ENCODE measurements around the gene ETV6. TPM values are rescaled to one million over a fixed set of nuclear protein-coding genes. Genes with fewer than 3 reads are reported as not detected.

The ETV6 gene
- polyA plus RNA-seq, 1 donor: 16.3 TPM

DNA sequence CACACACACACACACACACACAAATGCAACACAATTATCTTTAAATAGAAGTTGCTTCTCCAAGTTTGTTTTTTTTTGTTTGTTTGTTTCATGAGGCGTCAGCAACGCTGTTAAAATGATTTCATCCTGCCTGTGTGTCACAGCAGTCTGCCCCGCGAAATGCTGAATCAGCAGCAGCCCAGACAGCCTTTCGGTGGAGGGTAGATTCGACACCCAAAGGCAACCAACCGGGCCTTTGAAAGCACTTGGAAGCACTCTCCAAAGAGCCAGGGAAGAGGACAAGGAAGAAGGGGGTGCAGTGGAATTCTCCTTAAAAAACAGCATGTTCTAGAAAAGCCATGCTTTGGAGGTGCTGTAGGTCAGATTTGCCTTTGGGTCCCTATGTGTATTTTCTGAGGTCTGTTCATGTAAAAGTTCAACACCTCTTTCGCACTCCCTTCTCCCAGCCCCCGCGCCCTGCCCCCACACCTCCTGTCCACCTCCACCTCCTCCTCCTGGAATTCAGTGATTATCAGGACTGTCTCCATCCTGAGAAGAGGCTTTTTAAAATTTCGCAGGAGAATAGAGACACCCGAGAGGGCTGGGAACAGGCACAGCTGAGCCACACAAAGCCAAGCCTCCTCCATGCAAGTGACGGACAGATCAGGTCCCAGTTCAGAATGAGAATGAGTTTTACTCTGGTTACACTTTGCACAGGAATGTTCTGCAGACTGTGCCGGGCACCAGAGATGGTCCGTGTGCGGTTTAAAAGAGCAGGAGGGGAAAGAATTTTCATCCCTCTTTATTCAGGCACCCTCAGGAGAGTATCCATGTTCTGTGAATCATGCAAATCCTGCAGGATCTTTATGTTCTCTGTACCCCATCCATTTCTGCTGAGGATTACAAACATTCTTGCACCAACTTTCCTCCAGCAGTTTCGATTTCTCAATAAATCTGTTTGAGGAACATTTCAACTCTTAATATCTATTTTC lies 177.9 kb downstream of the ETV6 start:
- DNase-seq: no peak

DNA sequence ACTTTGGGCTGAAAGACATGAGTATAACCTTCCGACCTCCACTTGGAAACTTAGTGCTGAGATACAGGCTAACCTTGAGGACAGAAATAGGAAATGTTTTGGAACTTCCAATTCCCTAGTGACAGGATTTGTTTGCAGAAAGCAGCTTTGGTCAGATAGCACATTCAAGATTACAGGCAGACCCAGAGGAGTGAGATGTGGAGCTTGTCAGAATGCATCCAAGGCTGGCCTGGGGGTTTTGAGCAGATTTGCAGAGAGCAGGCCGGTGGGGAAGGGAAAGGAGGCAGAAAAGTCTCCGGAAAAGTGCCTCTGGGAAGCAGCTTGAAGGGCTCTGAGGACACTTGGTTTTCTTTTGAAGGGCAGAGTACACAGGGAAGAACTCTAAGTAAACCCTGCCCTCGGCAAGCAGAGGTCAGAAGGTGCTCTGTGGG lies 180.3 kb downstream of the ETV6 start:
- DNase-seq: no peak

DNA sequence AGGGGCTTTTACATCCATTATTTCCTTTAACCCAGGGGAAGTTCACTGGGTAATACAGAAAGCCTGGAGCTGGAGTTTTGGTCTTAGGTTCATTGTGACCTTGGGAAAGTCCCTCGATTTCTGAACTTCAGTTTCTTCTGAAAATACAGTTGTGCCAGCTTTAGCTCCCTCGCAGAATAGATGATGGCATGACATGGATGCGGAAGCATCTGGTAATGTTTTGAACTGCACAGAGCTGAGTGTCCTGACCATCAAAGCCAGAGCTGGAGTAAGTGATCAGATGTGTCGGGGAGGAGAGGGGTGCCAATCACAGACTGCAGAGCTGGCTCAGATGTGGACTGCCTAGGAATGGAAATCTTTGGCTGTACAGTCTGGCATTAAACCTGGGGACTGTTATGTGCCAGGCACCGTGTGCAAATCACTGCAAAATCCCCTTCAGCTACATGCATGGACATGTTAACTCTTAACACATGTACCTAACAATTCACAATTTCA lies 180.9 kb downstream of the ETV6 start:
- no peak for DNase-seq

DNA sequence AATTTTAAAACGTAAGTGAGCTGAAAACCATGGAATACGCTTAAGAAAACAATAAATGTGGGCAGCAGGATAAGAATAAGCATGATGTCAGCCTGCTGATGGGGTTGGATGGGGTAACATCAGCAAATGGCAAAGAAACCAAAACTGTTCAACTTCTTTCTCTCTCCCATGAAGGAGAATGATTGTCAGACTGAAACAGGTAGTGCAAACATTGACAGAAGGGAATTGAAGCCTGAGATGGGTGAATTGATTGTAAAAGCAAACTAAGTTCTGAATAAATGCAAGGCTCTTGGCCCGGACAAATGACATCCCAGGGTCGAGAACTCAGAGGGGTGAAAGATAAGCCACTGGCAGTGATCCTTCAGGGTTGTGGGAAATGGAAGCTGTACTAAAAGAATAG lies 182.6 kb downstream of the ETV6 start:
- no peak for DNase-seq

DNA sequence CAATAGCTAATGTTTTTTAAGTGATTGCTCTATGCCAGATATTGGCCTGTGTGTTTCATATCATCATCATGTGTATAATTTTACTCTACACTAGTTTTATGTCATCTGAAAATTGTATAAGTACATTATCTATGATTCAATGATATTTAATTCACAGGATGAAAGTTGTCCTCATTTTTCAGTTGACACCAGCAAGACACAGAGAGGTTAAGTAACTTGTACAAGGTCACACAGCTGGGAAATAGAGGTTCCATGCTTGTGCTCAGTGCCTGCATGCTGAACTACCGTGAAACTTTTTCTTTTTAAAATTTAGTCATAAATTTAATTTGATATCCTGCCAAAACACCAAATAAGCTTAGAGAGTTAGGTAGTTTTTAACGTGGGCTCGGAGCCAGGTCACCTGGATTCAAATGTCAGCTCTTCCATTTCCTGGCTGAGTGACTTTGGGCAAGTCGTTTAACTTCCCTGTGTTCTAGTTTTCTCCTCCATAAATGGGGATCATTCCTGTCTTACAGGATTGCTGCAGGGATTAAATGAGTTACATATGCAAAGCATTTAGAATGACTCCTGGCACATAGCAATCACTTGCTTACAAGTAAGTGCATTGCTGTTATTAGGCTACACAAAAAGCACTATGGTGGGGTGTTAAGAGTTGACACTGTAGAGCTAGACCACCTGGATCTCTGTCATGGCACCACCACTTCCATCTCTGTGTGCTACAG lies 183.9 kb downstream of the ETV6 start:
- DNase-seq: no peak

DNA sequence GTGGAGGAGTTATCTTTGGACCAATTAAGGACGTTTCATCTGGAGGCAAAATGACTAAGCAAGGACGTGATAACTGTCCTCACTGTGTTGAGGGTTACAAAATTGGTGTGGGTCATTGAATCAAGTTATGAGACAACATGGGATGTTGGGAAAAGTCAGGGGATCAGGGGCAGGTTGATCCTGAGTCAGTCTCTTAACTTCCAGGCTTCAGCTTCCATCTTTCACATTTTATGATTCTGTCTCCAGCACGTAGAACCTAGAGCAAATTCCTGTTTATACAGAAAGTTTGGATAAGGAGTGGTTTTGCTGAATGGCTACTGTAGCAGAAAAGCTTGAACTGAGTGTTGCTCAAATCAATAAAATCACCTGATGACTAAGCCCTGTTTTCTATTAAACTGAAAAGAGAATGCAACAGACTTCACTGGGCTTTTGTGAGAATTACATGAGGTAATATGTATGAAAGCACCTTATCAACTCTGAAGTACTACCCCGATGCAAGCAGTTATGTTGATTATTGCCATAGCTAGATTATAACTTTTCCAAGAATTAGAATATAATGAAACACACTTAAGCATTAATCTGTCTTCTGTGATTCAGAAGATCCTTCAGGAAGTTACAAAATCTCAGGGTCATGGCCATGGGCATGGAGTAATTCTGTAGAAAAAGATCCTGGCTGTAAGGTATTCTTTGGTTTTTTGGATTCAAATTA lies 184.8 kb downstream of the ETV6 start:
- DNase-seq: no peak

DNA sequence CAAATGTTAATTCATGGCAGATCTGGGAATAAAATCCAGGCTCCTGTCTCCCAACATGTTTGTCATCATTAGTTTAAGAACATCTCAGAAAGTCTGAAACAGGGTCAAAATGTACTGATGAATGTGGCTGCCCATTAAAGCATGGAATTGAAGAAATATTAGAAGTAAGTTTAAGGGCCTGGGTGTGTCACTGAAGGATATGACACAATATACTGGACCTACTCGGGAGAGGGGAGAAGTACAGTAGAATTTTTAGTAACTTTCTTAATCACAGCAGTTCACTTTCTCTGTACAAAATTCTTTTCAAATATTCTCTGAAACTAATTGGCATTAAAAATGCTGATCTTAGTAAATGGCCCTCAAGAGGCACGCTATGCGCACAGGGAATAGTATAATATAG lies 185.5 kb downstream of the ETV6 start:
- DNase-seq: no peak

DNA sequence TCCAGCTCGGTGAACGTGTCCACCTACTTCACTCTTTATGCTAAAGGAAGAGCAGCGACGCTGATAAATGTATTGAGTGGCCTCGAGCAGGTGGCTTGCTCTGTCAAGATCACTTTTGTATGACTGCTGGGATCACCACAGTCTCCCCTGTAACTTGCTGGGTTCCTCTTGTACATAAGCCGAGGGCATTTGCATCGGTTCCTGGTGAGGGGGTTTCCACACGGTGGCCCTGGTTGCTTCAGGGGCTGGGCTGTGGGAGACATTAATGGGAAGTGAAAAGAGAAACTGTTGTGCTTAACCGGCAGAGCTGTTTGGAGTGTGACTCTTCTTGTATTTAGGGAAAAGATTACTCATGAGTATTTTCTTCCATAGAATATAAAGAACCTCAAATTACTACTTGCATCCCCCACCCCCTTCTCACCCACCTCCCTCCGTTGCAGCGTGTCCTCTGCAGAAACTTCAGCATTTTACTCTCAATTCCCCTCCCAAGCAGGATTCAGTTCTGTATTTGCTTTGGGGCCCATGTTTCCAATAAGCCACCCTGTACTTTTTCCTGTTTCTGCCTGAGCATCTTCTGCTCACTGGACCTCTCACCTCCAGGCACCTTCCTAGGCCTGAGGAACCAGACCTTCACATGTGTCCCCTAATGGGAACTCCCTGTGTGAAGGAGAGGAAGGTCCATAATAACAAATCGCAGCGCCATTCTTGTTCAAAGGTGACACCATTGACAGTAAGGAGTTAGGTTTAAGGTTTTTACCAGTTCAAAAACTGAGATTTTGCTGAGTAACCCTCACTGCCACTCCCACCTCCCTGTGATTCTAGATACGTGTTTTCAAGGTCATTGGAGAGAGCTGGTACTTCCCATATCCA lies 187.0 kb downstream of the ETV6 start:
- no peak for DNase-seq

DNA sequence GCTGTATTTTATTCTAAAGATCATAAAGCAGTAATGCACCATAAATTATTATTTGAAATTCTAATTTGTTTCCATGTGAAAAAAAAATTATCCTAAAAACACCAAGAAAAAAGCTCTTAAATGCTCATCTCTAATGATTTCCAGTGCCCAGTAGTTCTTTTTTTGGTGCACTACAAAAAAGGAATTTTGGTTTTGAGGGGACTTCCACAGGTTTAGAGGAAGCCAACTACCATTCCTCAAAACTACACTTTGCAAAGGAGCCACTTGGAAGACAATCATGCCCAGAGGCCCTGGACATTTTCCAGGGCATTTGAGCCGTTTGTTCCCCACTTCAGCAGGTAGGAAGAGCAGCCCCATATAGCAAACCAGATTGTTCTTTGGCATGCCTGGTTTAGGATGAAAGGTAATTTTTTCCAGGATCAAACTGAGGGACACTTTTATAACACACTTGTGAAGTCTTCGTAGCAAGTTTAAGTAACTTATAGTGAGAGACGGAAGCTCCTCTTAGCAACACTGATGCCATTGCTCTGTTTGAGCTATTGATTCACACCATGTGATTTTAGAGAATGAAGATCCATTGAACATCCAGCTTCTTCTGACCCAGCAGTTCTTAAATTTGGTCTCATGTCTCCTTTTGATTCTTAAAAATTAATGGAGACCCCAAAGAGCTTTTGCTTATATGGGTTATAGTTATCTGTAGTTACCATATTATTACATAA lies 187.9 kb downstream of the ETV6 start:
- no peak for DNase-seq

DNA sequence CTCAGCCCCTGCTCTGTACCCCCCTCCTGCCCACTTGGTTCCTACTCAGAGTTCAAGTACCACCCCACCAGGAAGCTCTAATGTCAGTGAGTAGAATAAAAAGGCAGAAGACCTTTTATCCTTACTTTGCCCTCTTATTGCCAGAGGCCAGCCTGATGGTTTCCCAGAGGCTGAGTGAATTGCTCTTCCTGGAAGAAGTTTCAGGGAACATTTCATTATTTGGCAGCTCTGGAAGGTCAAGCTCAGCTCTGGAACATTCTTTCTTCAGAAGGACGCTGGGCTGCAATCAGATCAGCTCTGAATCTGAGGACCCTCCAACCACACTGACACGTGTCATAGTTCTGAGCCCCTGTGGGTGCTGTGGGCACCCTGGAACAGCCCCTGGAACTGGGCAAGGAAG lies 188.9 kb downstream of the ETV6 start:
- no peak for DNase-seq

DNA sequence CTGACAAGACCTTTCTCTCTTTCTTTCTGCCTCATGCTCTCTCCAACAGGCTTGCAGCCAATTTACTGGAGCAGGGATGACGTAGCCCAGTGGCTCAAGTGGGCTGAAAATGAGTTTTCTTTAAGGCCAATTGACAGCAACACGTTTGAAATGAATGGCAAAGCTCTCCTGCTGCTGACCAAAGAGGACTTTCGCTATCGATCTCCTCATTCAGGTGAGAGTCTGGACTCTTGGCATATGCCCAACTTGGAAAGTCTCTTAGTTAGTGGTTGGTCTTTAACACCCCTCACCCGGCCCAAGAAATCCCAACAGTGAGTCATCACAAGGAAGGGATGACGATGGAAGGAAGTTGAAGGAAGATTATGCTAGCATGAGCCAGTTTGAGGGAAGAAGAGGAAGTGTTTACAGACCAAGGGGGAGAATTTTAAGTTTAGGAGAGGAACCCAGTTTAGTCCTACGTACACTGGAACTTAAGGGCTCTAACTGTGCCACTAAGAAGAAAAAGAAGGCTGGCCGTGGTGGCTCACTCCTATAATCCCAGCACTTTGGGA lies 189.7 kb downstream of the ETV6 start:
- DNase-seq: no peak

DNA sequence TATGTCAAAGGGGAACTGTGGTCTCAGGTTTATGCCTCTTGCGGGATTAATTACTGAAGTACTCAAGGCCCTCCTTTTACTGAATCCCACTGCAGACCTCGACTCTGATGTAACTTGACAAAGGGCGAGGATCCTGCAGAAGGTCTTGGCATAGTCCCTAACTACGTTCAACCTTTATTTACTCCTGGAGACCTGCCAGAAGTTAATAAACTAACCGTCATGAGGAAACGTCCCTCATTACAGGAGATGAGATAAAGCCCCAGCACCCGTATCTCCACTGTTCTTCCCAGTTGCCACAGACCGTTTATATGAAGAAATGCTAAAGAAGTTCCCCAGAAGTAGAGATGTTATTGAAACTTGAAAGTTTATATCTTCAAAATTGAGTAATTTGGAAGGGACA lies 190.9 kb downstream of the ETV6 start:
- no peak for DNase-seq

DNA sequence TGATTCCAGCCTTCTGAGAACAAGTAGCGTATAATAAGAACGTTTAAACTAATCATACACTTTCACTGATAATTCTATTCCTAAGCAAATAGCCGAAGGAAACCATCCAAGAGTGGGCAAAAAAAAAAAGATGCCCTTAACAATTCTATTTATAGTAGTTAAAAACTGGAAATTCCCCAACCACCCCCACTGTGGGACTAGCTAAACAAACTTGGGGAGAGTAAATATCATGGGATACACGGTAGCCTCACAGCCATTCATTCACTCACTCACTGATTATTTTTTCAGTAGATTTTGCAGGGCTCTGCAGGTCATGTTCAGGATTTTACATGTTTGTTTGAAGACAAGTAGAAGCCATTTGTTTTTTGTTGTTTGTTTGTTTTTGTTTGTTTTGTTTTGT lies 197.0 kb downstream of the ETV6 start:
- DNase-seq: no peak

DNA sequence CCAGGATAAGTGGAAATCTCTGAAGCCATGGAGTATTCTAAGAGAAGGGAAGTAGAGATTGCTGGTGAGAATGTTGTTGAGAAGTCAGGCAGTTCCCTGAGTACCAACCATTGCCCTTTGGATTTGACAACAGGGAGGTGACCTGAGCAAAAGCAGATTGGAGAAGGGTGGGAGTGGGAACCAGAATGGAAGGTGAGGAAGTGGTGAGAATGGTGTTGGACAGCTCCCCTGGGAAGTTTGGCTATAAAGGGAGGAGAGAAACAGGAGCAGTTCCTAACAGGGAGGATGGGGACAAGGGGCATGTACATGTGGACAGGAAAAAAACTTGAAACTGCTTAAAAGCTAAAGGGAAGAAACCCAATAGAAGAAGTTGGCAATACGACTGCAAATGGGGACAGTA lies 198.1 kb downstream of the ETV6 start:
- no peak for DNase-seq

DNA sequence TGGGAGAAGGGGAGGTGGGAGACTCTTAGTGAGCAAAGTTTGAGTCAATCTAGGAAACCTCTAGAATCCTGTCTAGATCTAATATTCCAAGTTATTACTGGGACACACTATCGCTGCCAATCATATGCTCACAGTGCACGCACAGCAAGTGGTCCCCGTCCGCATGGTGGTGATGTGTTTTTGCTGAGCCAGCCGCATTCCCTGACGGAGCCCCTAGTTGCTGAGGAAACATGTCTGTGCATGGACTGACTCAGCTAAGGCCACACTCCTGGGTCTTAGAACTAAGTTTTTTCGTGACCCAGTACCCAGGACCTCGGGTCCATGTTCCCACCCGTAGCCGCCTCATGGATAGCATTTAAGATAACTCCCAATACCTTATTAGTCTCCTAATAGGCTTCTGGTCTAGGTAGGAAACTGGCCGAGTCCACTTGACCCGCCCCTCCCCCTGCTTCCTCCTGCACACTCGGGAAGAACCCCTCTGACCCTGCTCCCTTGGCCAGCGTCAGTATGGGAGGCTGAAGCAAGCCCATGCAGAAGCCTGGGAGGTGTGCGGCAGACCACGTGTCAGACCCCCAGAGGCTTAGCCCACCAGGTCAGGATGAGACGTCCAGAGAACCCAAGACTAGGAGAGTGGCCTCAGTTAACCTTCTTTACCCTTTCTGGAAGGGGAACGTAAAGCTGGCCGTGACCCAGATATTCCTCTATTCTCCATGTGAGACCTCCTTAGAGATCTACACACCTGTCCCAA lies 200.5 kb downstream of the ETV6 start:
- DNase-seq: no peak

DNA sequence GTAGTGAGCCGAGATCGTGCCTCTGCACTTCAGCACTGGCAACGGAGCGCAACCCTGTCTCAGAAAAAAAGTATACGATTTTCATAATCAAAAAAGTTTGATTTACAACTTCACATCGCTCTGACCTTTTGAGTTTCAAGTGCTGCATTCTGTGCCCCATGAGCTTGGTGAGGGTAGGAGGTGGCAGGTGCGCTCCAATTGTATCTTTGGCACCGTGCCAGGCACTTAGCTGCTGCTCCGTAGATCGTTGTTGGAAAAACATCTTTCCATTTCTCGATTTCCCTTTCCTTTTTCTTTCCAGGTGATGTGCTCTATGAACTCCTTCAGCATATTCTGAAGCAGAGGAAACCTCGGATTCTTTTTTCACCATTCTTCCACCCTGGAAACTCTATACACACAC lies 203.7 kb downstream of the ETV6 start:
- no peak for DNase-seq

DNA sequence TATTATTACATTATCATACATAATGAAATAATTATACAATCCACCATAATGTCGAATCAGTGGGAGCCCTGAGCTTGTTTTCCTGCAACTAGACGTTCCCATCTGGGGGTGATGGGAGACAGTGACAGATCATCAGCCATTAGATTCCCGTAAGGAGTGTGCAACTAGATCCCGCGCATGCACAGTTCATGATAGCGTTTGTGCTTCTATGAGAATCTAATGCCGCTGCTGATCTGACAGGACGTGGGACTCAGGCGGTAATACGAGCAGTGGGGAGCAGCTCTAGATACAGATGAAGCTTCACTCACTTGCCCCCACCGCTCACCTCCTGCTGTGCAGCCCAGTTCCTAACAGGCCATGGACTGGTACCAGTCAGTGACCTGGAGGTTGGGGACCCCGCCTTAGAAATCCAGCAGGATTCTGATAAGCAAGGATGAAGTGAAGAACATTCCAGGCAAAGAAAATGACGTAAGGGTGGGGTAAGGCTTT lies 204.6 kb downstream of the ETV6 start:
- DNase-seq: no peak

DNA sequence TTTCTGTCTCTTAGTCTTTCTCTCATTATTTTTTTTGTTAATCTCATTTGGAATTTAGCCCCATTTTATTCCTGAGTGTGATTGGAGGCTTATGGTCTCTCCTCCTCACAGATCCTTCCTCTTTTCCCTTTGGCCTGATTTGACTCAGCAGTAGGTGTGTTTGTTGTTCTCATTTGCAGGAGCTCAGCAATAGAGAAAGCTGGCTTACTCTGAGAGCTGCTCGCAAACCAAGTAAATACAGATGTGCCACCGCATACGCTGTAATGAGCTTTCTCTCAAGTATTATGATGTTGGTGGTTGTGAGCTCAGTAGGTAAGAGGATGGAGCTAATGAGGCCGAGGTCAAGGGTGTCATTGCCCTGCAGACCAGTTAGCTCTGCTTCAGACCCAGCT lies 206.5 kb downstream of the ETV6 start:
- DNase-seq: no peak

DNA sequence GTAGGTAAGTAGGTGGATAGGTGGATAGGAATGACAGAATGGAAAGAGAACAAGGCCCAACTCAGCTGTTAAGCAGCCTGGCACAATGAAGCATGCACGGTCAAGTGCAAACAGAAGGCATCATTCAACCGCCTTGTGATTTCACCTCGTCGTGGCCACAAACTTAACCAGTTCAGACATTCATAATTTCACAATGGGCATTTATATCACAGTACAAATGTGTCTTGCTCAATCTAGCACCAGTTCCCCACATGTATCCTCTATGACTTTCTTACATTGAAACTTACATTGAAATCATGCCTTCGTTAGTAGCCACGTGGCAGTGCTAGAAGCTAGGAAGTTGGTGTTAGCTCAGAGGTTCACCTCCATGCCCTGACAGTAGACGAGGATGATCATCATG lies 207.5 kb downstream of the ETV6 start:
- no peak for DNase-seq

All from left kidney (tissue), 2 donors.